HG02798 (cell line): ENCODE measurements around the gene NFIC.

Experiments used
- ATAC-seq: cut with Tn5 transposase; IDR thresholded peaks from one replicate; pipeline ENCODE4 v1.9.1; 2021; ENCODE audit warnings: mild to moderate bottlenecking; ENCODE audit not compliant: unreplicated experiment, poor library complexity

Gene NFIC

GRCh38 chr19:3479177-3479833 lies 112.9 kb downstream of the NFIC start:
- no peak for ATAC-seq

GRCh38 chr19:3479834-3480215 lies 113.4 kb downstream of the NFIC start:
- no peak for ATAC-seq

GRCh38 chr19:3480383-3481091 lies 114.2 kb downstream of the NFIC start, which contains the start of gene SMIM24:
Gene SMIM24, minus strand, starts transcription at chr19:3480525. Its CDS starts 62 bp downstream, at chr19:3480463.
- no peak for ATAC-seq

- ATAC-seq: no peak
Measured at GRCh38 chr19:3481241-3482090, 115.1 kb downstream of the NFIC start.

- ATAC-seq: no peak
Measured at GRCh38 chr19:3482507-3483225, 116.3 kb downstream of the NFIC start.

GRCh38 chr19:3483226-3483628 lies 116.8 kb downstream of the NFIC start, which contains the start of gene SMIM44:
Gene SMIM44, minus strand, starts transcription at chr19:3483441. Its CDS starts 38 bp downstream, at chr19:3483403.
- no peak for ATAC-seq

- no peak for ATAC-seq
Measured at GRCh38 chr19:3491396-3492119, 125.2 kb downstream of the NFIC start.

- no peak for ATAC-seq
Measured at GRCh38 chr19:3492131-3492839, 125.9 kb downstream of the NFIC start.

GRCh38 chr19:3492919-3493318 lies 126.5 kb downstream of the NFIC start:
- ATAC-seq: no peak

GRCh38 chr19:3493651-3494050 lies 127.3 kb downstream of the NFIC start:
- no peak for ATAC-seq

- no peak for ATAC-seq
Measured at GRCh38 chr19:3494051-3494450, 127.7 kb downstream of the NFIC start.

- no peak for ATAC-seq
Measured at GRCh38 chr19:3494559-3494958, 128.2 kb downstream of the NFIC start.

- ATAC-seq: no peak
Measured at GRCh38 chr19:3496392-3497273, 130.2 kb downstream of the NFIC start.

- ATAC-seq: no peak
Measured at GRCh38 chr19:3497757-3498520, 131.6 kb downstream of the NFIC start.

GRCh38 chr19:3499738-3500428 lies 133.5 kb downstream of the NFIC start:
- no peak for ATAC-seq

- peak; percentile 87 for ATAC-seq
Measured at GRCh38 chr19:3500429-3501101, 134.2 kb downstream of the NFIC start, which contains the start of gene DOHH. Gene DOHH, minus strand, starts transcription at chr19:3500674. Its CDS starts 3,860 bp downstream, at chr19:3496814.
